Transverse colon (tissue), 4 donors: ENCODE results near the gene ZNF586. TPM values are rescaled to one million over a fixed set of nuclear protein-coding genes. Genes with fewer than 3 reads are reported as not detected.
"Not testable (repeated sequence)": the region's sequence is repeated elsewhere in the genome, so short reads cannot be mapped to it uniquely, and the experiment has no call there.

Experiments used
- DNase-seq: peaks from one replicate; pipeline ENCODE4 v3.0.0-alpha.2; 2019
- H3K27ac ChIP-seq, 4 donors: fragments of 200-600 bp; sonication (generic); 2 replicates each; pipeline ENCODE4 v1.5.1; 2016 to 2018; ENCODE audit warnings: inconsistent platforms in 4 of 4
- H3K27me3 ChIP-seq: fragments of 200-600 bp; sonication (generic); 2 replicates; pipeline ENCODE4 v1.5.1; 2017; ENCODE audit warnings: inconsistent platforms
- H3K36me3 ChIP-seq, 4 donors: fragments of 200-600 bp; sonication (generic); 2 replicates each; pipeline ENCODE4 v1.5.1; 2017 to 2019; ENCODE audit warnings: inconsistent platforms in 4 of 4
- H3K4me1 ChIP-seq, 4 donors: fragments of 200-600 bp; sonication (generic); 2 replicates each; pipeline ENCODE4 v1.5.1; 2017 to 2020; ENCODE audit warnings: inconsistent platforms in 4 of 4
- H3K4me3 ChIP-seq, 4 donors: fragments of 200-600 bp; sonication (generic); 1 replicate in 1 of 4; 2 replicates in 3 of 4; pipeline versions ENCODE4 v1.5.1 to v1.6.1; 2017 to 2019; ENCODE audit warnings: inconsistent platforms in 4 of 4
- H3K9me3 ChIP-seq, 2 donors: fragments of 200-600 bp; sonication (generic); 2 replicates each; pipeline ENCODE4 v1.5.1; 2017 to 2019; ENCODE audit warnings: inconsistent platforms in 2 of 2
- CTCF ChIP-seq, 5 experiments: fragments of 200-600 bp in 3 of 5; fragments of 450-650 bp in 2 of 5; sonication (generic) in 3 of 5; IDR thresholded peaks; 1 replicate in 2 of 5; 2 replicates in 3 of 5; pipeline ENCODE4 v1.5.1; 2016 to 2017; ENCODE audit warnings: antibody characterized with exemption in 5 of 5, inconsistent platforms in 3 of 5, mild to moderate bottlenecking in 2 of 5, moderate library complexity in 1 of 5
- EP300 ChIP-seq: sonication (generic); formaldehyde crosslinking; IDR thresholded peaks from one replicate; pipeline ENCODE4 v1.6.1; 2017; ENCODE audit warnings: antibody characterized with exemption, low read depth
- POLR2A ChIP-seq: fragments of 450-650 bp; IDR thresholded peaks from one replicate; pipeline ENCODE4 v1.6.1; 2016; ENCODE audit warnings: antibody characterized with exemption, mild to moderate bottlenecking, moderate library complexity
- POLR2AphosphoS5 ChIP-seq, 3 donors: sonication (generic); formaldehyde crosslinking; IDR thresholded peaks; one replicate each; pipeline ENCODE4 v1.6.1; 2016; ENCODE audit warnings: antibody characterized with exemption in 3 of 3
- WGBS, 2 donors: methylation state at CpG; one replicate each; pipeline ENCODE4 v1.1.5; 2018; ENCODE audit warnings: low coverage in 1 of 2; 5-methylcytosine and 5-hydroxymethylcytosine counted together
- in situ Hi-C, 4 donors: fragments of 200-750 bp; cut with MboI; loops; one replicate each; pipeline versions ENCODE4 v1.15.0 to v1.15.1; 2017; ENCODE audit warnings: low sequenced_read_pairs in 3 of 4, low pct_ligation_motif_present in 1 of 4, low pct_unique_long_range_greater_than_20kb in 1 of 4
- intact Hi-C: fragments of 100-400 bp; cut with DNase I; formaldehyde crosslinking; loops from one replicate; pipeline ENCODE4 v1.15.1; 2023; ENCODE audit warnings: low total_unique reads
- total RNA-seq, 4 donors: library from RNA; depleted of rRNA; stranded (reverse); fragments of >200 nt; gene quantifications; one replicate each; pipeline ENCODE4 v1.1.0, GENCODE V29; 2016

The ZNF586 gene
- total RNA-seq, 4 donors from 2014 or later, result 20.8 to 79.2 (median 27.3) TPM

- 92 to 100% methylated on average over 1 to 2 of the region's 2 CpGs for WGBS, 2 donors
- intact Hi-C loops (no loop called here), in situ Hi-C loops (no loop called here)
- Histone ChIP-seq H3K27me3 (no peaks in the 10 kb centered on the region), H3K27ac (no peak overlapping the region), H3K4me1 (peaks cover 0 to 54% (median 40%) of the 10 kb centered on the region in 4 donors), H3K4me3 (no peak overlapping the region), H3K9me3 (no peaks in the 10 kb centered on the region), H3K36me3 (peaks cover 0 to 28% (median 10%) of the 10 kb centered on the region in 4 donors)
- DNase-seq, result no peak
- TF ChIP-seq POLR2A, result no peak
- TF ChIP-seq CTCF (IDR thresholded peaks at IDR 0.05), result no peak
- TF ChIP-seq POLR2AphosphoS5 (IDR thresholded peaks at IDR 0.05), result no peak
- no peak for TF ChIP-seq EP300
Measured at GRCh38 chr19:57807541-57807940, 38.1 kb downstream of the ZNF586 start.

DNA sequence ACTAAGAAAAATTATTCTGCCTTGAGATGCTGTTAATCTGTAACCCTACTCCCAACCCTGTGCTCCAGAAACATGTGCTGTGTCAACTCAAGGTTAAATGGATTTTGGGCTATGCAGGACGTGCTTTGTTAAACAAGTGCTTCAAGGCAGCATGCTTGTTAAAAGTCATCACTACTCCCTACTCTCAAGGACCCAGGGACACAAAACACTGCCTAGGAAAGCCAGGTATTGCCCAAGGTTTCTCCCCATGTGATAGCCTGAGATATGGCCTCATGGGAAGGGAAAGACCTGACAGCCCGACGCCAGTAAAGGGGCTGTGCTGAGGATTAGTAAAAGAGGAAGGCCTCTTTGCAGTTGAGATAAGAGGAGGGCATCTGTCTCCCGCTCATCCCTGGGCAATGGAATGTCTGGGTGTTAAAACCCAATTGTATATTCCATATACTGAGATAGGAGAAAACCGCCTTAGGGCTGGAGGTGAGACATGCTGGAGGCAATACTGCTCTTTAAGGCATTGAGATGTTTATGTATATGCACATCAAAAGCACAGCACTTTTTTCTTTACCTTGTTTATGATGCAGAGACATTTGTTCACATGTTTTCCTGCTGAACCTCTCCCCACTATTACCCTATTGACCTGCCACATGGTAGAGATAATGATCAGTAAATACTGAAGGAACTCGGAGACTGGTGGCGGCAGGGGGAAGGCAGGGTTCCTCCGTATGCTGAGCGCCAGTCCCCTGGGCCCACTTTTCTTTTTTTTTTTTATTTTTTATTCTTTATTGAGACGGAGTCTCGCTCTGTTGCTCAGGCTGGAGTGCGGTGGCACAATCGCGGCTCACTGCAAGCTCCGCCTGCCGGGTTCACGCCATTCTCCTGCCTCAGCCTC is 41.2 kb downstream of the ZNF586 start:
- DNase-seq, H3K4me3 ChIP-seq, H3K27me3 ChIP-seq, intact Hi-C loops, in situ Hi-C loops, H3K9me3 ChIP-seq: not testable (repeated sequence)
- 53 to 71% methylated on average over 13 to 17 of the region's 17 CpGs for WGBS, 2 donors
- H3K4me1 ChIP-seq, result peaks cover 4 to 47% (median 33%) of the 10 kb centered on the region in 4 donors
- H3K36me3 ChIP-seq, result peaks cover 0 to 28% (median 12%) of the 10 kb centered on the region in 4 donors
- peak overlapping the region in 1 of 4 donors; percentile 38 for H3K27ac ChIP-seq

- Histone ChIP-seq H3K9me3 (no peaks in the 10 kb centered on the region), H3K4me1 (peaks cover 4 to 40% (median 27%) of the 10 kb centered on the region in 4 donors), H3K27ac (peak overlapping the region; percentile 11 to 56 (median 42)), H3K36me3 (peaks cover 0 to 25% (median 9%) of the 10 kb centered on the region in 4 donors), H3K27me3 (no peaks in the 10 kb centered on the region), H3K4me3 (no peak overlapping the region)
- no peak for DNase-seq
- WGBS, 2 donors, result 77 to 86% methylated on average over 3 of the region's 3 CpGs
- no peak for TF ChIP-seq POLR2AphosphoS5 (IDR thresholded peaks at IDR 0.05)
- no peak for TF ChIP-seq CTCF (IDR thresholded peaks at IDR 0.05)
- TF ChIP-seq EP300, result no peak
- no peak for TF ChIP-seq POLR2A
- intact Hi-C loops (no loop called here), in situ Hi-C loops (no loop called here)
Measured at GRCh38 chr19:57812226-57812625, 42.8 kb downstream of the ZNF586 start.

- Histone ChIP-seq H3K4me3 (peak overlapping the region in 3 of 4 donors; percentile 70 to 72 (median 71)), H3K27ac (peak overlapping the region; percentile 83 to 88 (median 86)), H3K36me3 (peaks cover 0 to 18% (median 5%) of the 10 kb centered on the region in 4 donors), H3K4me1 (peaks cover 4 to 40% (median 27%) of the 10 kb centered on the region in 4 donors)
- in situ Hi-C loops, H3K9me3 ChIP-seq, H3K27me3 ChIP-seq, intact Hi-C loops, DNase-seq: not testable (repeated sequence)
- 85 to 88% methylated on average over 4 to 13 of the region's 13 CpGs for WGBS, 2 donors
Measured at GRCh38 chr19:57812975-57813820, 43.7 kb downstream of the ZNF586 start.
